RWPE1 (cell line): Measurements from ENCODE around the gene RABL2A.
"Not testable (repeated sequence)": the region's sequence is repeated elsewhere in the genome, so short reads cannot be mapped to it uniquely, and the experiment has no call there.

Experiments
- CTCF ChIA-PET: fragments of 350-600 bp; sonication (Branson Sonifier 250); formaldehyde crosslinking; extraction: SDS; loops from one replicate; lab custom pipeline; 2021; lab: Yijun Ruan, JAX
- POLR2A ChIA-PET: fragments of 400-600 bp; formaldehyde crosslinking; extraction: SDS; loops from one replicate; lab custom pipeline; 2020; ENCODE audit warnings: antibody characterized with exemption; ENCODE audit not compliant: low non-redundant PET; lab: Yijun Ruan, JAX
- DNase-seq: peaks from one replicate; pipeline ENCODE4 v3.0.0; 2012; ENCODE audit warnings: low spot score
- H3K27ac ChIP-seq: fragments of 450-650 bp; 2 replicates; pipeline ENCODE4 v1.5.1; 2017
- TF ChIP-seq, protein P1 (sequence below): fragments of 450-650 bp; conservative IDR thresholded peaks from 2 replicates; pipeline ENCODE4 v1.5.1; 2017; ENCODE audit warnings: low read depth, mild to moderate bottlenecking

Gene RABL2A

GRCh38 chr2:113626616-113627330 is at the start of gene RABL2A:
Gene RABL2A, plus strand, starts transcription at chr2:113627266. Its CDS starts 1,341 bp downstream, at chr2:113628607.
- H3K27ac ChIP-seq, CTCF ChIA-PET, POLR2A ChIA-PET: not testable (repeated sequence)
- DNase-seq = peak; percentile 69

- H3K27ac ChIP-seq, CTCF ChIA-PET, DNase-seq, POLR2A ChIA-PET: not testable (repeated sequence)
These were observed 48.6 kb upstream of the RABL2A start for GRCh38 chr2:113578508-113578907.

DNA sequence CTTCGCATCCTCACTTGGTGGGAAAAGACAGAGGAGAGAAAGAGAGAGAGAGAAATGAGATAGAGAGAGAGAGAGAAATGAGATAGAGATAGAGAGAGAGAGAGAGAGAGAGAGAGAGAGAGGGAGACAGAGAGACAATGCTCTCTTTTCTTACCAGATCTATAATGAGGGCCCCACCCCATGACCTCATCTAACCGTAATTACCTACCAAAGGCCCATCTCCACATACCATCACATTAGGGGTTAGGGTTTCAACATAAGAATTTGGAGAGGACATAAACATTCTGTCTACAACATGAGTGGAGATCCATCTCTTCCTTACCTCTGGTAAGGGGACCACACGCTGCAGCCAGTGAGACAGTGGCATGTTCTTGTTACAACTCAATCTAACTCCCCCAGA is 44.6 kb upstream of the RABL2A start:
- H3K27ac ChIP-seq, POLR2A ChIA-PET, DNase-seq, CTCF ChIA-PET: not testable (repeated sequence)

- peak overlapping the region; percentile 74 for H3K27ac ChIP-seq
- POLR2A ChIA-PET, CTCF ChIA-PET: not testable (repeated sequence)
- peak; percentile 53 for DNase-seq
These were observed 43.4 kb upstream of the RABL2A start for GRCh38 chr2:113583521-113584225.

- POLR2A ChIA-PET, CTCF ChIA-PET, DNase-seq: not testable (repeated sequence)
- peak overlapping the region; percentile 74 for H3K27ac ChIP-seq
These were observed 42.6 kb upstream of the RABL2A start for GRCh38 chr2:113584311-113585092.

GRCh38 chr2:113587201-113587600 is 39.9 kb upstream of the RABL2A start:
- H3K27ac ChIP-seq, DNase-seq, POLR2A ChIA-PET, CTCF ChIA-PET: not testable (repeated sequence)
- TF ChIP-seq, protein P1, sequence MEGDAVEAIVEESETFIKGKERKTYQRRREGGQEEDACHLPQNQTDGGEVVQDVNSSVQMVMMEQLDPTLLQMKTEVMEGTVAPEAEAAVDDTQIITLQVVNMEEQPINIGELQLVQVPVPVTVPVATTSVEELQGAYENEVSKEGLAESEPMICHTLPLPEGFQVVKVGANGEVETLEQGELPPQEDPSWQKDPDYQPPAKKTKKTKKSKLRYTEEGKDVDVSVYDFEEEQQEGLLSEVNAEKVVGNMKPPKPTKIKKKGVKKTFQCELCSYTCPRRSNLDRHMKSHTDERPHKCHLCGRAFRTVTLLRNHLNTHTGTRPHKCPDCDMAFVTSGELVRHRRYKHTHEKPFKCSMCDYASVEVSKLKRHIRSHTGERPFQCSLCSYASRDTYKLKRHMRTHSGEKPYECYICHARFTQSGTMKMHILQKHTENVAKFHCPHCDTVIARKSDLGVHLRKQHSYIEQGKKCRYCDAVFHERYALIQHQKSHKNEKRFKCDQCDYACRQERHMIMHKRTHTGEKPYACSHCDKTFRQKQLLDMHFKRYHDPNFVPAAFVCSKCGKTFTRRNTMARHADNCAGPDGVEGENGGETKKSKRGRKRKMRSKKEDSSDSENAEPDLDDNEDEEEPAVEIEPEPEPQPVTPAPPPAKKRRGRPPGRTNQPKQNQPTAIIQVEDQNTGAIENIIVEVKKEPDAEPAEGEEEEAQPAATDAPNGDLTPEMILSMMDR = peak; percentile 39; the same call in 1 of the 2 replicates

DNA sequence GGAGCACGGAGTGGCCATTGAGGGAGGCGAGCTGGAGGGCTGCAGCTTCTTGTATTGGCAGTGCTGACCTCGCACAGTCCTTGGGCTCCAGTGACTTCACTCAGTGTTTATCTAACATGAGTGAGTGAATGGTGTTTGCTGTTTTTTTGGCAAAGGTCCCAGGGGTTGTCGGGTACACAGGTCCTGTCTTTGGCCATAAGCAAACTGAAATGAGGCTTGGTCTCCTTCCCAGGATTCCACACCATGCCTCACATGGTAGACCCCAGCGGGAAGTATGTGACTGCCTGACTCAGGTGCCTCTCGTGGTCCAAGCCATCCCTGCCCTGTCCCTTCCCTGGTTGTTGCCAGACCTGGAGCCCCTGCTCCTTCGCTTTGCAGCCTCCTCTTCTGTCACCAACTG is 37.5 kb upstream of the RABL2A start:
- POLR2A ChIA-PET, H3K27ac ChIP-seq, DNase-seq, CTCF ChIA-PET: not testable (repeated sequence)

DNA sequence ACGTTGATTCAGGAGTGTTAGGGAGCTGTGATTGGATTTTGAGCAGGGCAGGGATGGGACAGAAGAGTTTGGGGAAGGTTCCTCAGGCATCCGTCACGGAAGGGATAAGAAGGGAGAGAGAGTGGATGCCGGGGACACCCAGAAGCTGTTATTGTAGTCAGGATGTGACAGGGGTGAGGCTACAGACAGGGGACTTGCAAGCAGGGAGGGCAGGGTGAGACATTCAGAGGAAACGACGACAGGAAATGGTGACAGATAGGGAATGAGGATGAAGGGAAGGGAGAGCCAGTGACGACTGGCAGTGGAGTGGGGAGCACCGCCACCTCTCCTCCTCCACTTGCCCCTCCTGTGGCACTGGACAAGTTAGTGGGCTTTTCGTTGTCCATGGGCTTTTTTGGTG is 35.1 kb upstream of the RABL2A start:
- CTCF ChIA-PET, POLR2A ChIA-PET, DNase-seq: not testable (repeated sequence)

GRCh38 chr2:113593280-113593679 is 33.8 kb upstream of the RABL2A start:
- DNase-seq, POLR2A ChIA-PET, H3K27ac ChIP-seq, CTCF ChIA-PET: not testable (repeated sequence)

More for the DNA sequence above, 35.1 kb upstream of the RABL2A start:
- H3K27ac ChIP-seq = not testable (repeated sequence)

GRCh38 chr2:113595725-113596124 is 31.3 kb upstream of the RABL2A start:
- DNase-seq, H3K27ac ChIP-seq, POLR2A ChIA-PET, CTCF ChIA-PET: not testable (repeated sequence)

GRCh38 chr2:113597164-113597563 is 29.9 kb upstream of the RABL2A start:
- POLR2A ChIA-PET, CTCF ChIA-PET, DNase-seq, H3K27ac ChIP-seq: not testable (repeated sequence)

DNA sequence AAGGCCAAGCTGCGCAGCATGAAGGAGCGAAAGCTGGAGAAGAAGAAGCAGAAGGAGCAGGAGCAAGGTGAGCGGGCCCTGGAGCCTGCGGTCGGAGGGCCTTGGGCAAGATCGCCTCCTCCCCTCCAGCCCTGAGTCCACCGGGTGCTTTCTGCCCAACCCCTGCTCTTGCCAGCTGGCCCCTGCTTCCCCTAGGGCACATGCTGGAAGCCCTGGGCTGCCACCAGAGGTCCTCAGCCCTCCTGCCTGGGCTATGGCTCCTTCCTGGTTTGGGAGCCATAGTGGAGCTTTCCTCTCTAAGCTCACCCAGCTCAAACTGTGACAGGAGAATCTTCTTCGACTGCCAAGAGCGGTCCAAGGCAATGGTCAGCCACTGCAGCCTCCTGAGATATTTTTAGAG is 29.5 kb upstream of the RABL2A start:
- POLR2A ChIA-PET, DNase-seq, CTCF ChIA-PET, H3K27ac ChIP-seq: not testable (repeated sequence)

DNA sequence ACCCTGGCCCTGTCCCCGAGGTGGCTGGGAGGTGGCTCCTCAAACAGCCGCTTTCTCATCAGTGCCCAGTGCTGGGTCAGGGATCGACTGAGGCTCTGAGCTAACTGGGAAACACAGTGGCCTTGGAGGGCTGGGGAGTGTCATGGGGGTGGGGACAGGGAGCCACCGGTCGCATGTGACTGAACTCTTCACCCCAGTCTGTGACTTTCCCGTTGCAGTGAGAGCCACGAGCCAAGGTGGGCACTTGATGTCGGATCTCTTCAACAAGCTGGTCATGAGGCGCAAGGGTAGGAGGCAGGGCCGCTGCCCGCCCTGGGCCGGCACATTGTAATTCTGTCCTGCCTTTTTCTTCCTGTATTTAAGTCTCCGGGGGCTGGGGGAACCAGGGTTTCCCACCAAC is 28.9 kb upstream of the RABL2A start:
- POLR2A ChIA-PET = not testable (repeated sequence)

GRCh38 chr2:113598738-113599137 is 28.3 kb upstream of the RABL2A start:
- H3K27ac ChIP-seq, CTCF ChIA-PET, POLR2A ChIA-PET, DNase-seq: not testable (repeated sequence)

More for the DNA sequence above, 28.9 kb upstream of the RABL2A start:
- CTCF ChIA-PET, H3K27ac ChIP-seq, DNase-seq: not testable (repeated sequence)

DNA sequence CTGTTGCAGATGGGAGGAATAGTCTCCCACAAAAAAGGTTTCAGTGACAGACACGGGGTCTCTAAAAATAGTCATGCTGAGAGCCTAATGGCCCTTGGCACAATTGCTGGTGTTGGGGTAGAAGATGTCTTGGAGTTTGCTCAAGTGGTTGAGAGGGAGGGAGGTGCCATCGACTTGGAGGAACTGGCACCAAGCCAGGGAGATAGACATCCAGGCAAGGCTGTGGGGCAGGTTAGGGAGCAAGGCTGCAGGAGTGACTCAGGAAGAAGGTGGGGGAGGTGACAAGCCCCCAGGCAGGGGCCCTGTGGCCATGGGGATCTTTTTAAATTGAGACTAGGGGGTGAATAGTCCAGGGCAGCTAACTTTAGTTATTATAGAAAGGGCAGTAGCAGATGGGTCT is 27.9 kb upstream of the RABL2A start:
- POLR2A ChIA-PET, H3K27ac ChIP-seq, DNase-seq: not testable (repeated sequence)
- CTCF ChIA-PET = interaction anchor here (0.7 kb wide), 1 partner anchor 301 kb away, joined by 4 read pairs; no protein-coding TSS in a partner anchor
